Endothelial cell of umbilical vein (primary cell): Measurements from ENCODE around the gene JADE3. TPM values are rescaled to one million over a fixed set of nuclear protein-coding genes. Genes with fewer than 3 reads are reported as not detected.

Experiments used
- BruUV-seq: library from RNA; stranded (reverse); fragments of 400-500 nt; replicated peaks from 2 replicates; lab custom pipeline; 2021; lab: Mats Ljungman, UMichigan
- CTCF ChIA-PET: fragments of 300-600, 350-600 bp; sonication (Branson Sonifier 250); formaldehyde crosslinking; loops from one replicate; lab custom pipeline; 2021; ENCODE audit warnings: antibody characterized with exemption, inconsistent platforms; lab: Charles Lee
- POLR2A ChIA-PET: fragments of 300-600, 350-600 bp; sonication (Branson Sonifier 250); formaldehyde crosslinking; loops from one replicate; lab custom pipeline; 2021; ENCODE audit warnings: antibody characterized with exemption, inconsistent platforms; lab: Charles Lee
- DNase-seq: peaks from one replicate; pipeline ENCODE4 v3.0.0-alpha.2; 2011; ENCODE audit warnings: low read depth, low spot score
- FAIRE-seq: peaks from 2 replicates; lab custom pipeline; 2011; peaks lifted over from hg19 to GRCh38; lab: Jason Lieb, UNC
- H2AFZ ChIP-seq: 2 replicates; pipeline ENCODE4 v1.6.0; 2012; ENCODE audit warnings: low read depth, low read length, control low read depth, inconsistent platforms
- H3K27ac ChIP-seq: 2 replicates; pipeline ENCODE4 v1.5.1; 2011; ENCODE audit warnings: low read depth, mild to moderate bottlenecking, control low read depth, low read length, moderate library complexity; ENCODE audit not compliant: insufficient read depth
- H3K27me3 ChIP-seq, 2 experiments: 2 replicates each; pipeline versions ENCODE4 v1.6.0 to v1.6.1; 2011; ENCODE audit warnings: low read length in 2 of 2, mixed read lengths in 1 of 2; ENCODE audit not compliant: control insufficient read depth in 2 of 2, insufficient read depth in 2 of 2
- H3K36me3 ChIP-seq, 2 experiments: 2 replicates in 1 of 2; 3 replicates in 1 of 2; pipeline ENCODE4 v1.5.1; 2011; ENCODE audit warnings: low read length in 2 of 2, mild to moderate bottlenecking in 1 of 2, moderate library complexity in 1 of 2; ENCODE audit not compliant: control insufficient read depth in 2 of 2, insufficient read depth in 2 of 2; ENCODE audit errors: extremely low read depth in 1 of 2
- H3K4me1 ChIP-seq: 3 replicates; pipeline ENCODE4 v1.5.1; 2011; ENCODE audit warnings: mild to moderate bottlenecking, low read length; ENCODE audit not compliant: control insufficient read depth, insufficient read depth; ENCODE audit errors: extremely low read depth
- H3K4me2 ChIP-seq: 2 replicates; pipeline ENCODE4 v1.6.1; 2011; ENCODE audit warnings: low read length, control low read depth, mixed read lengths; ENCODE audit not compliant: insufficient read depth
- H3K4me3 ChIP-seq, 3 experiments: fragments of 200-600 bp in 1 of 3; sonication (generic), shearing (Covaris generic) in 1 of 3; replicated peaks in 1 of 3; 2 replicates each; pipeline ENCODE4 v1.5.1; 2011 to 2016; ENCODE audit warnings: control low read depth in 3 of 3, low read length in 3 of 3, mild to moderate bottlenecking in 2 of 3, inconsistent platforms in 1 of 3, low read depth in 1 of 3, moderate library complexity in 1 of 3; ENCODE audit not compliant: insufficient read depth in 1 of 3
- H3K79me2 ChIP-seq: 2 replicates; pipeline ENCODE4 v1.6.0; 2012; ENCODE audit warnings: low read length, inconsistent platforms; ENCODE audit not compliant: control insufficient read depth, insufficient read depth
- H3K9ac ChIP-seq: replicated peaks from 2 replicates; pipeline ENCODE3; 2011; ENCODE audit warnings: low read length, control low read depth; ENCODE audit not compliant: insufficient read depth; ENCODE audit errors: extremely low read depth
- H3K9me1 ChIP-seq: replicated peaks from 3 replicates; pipeline ENCODE4 v1.6.0; 2011; ENCODE audit warnings: mild to moderate bottlenecking, low read length; ENCODE audit not compliant: control insufficient read depth, insufficient read depth; ENCODE audit errors: extremely low read depth
- H3K9me3 ChIP-seq: replicated peaks from 2 replicates; pipeline ENCODE4 v1.5.1; 2012; ENCODE audit warnings: low read length, inconsistent platforms; ENCODE audit not compliant: control insufficient read depth, insufficient read depth
- H4K20me1 ChIP-seq: replicated peaks from 2 replicates; pipeline ENCODE3; 2011; ENCODE audit warnings: mild to moderate bottlenecking, low read length; ENCODE audit not compliant: control insufficient read depth, insufficient read depth; ENCODE audit errors: extremely low read depth
- EZH2 ChIP-seq: IDR thresholded peaks from 2 replicates; pipeline ENCODE4 v1.6.1; 2012; ENCODE audit warnings: borderline replicate concordance, low read depth, mild to moderate bottlenecking, moderate library complexity, low read length, inconsistent platforms; ENCODE audit not compliant: severe bottlenecking
- FOS ChIP-seq: IDR thresholded peaks from 2 replicates; pipeline ENCODE4 v1.6.1; 2011; ENCODE audit warnings: mild to moderate bottlenecking, low read length, moderate library complexity, borderline replicate concordance; ENCODE audit not compliant: insufficient read depth
- GATA2 ChIP-seq: IDR thresholded peaks from 2 replicates; pipeline ENCODE4 v1.7.0; 2011; ENCODE audit warnings: low read depth, mild to moderate bottlenecking, moderate library complexity, mixed read lengths, low read length; ENCODE audit not compliant: insufficient read length, insufficient read depth
- JUN ChIP-seq: IDR thresholded peaks from 2 replicates; pipeline ENCODE4 v1.6.1; 2011; ENCODE audit warnings: borderline replicate concordance, low read depth; ENCODE audit not compliant: insufficient read length, insufficient read depth
- MYC ChIP-seq: IDR thresholded peaks from one replicate; pipeline ENCODE4 v1.6.1; 2011; ENCODE audit warnings: mild to moderate bottlenecking, low read depth, low read length
- POLR2A ChIP-seq: IDR thresholded peaks from 2 replicates; pipeline ENCODE4 v1.6.1; 2012; ENCODE audit warnings: low read depth, mild to moderate bottlenecking, control low read depth, low read length
- POLR2AphosphoS5 ChIP-seq: IDR thresholded peaks from 2 replicates; pipeline ENCODE4 v1.6.1; 2012; ENCODE audit warnings: low read depth, mild to moderate bottlenecking, control low read depth, low read length, moderate library complexity; ENCODE audit not compliant: insufficient read depth
- dilution Hi-C: fragments of 300-500 bp; cut with MboI; formaldehyde crosslinking; loops from one replicate; pipeline ENCODE4 v1.15.0; 2019; ENCODE audit warnings: low sequenced_read_pairs; ENCODE audit not compliant: extremely low pct_ligation_motif_present
- intact Hi-C: fragments of 100-400 bp; cut with micrococcal nuclease; formaldehyde crosslinking; loops from one replicate; pipeline ENCODE4 v1.10.0; 2022
- polyA plus RNA-seq, 4 experiments: library from polyadenylated mRNA; depleted of rRNA in 3 of 4; stranded (reverse) in 3 of 4; unstranded in 1 of 4; fragments of >200 nt; gene quantifications; 2 replicates each; pipeline versions ENCODE4 v1.2.1 to v1.2.3, GENCODE V29; 2011 to 2012; ENCODE audit warnings: missing spikeins in 1 of 4
- total RNA-seq: library from RNA; stranded (reverse); gene quantifications from 2 replicates; pipeline ENCODE4 v1.2.3, GENCODE V29; 2021
- TF ChIP-seq, protein P1 (sequence below), 2 donors: IDR thresholded peaks; 1 replicate in 1 of 2; 2 replicates in 1 of 2; pipeline ENCODE4 v1.5.1; 2011; ENCODE audit warnings: low read length in 2 of 2, mild to moderate bottlenecking in 2 of 2, moderate library complexity in 2 of 2, control low read depth in 1 of 2, inconsistent platforms in 1 of 2, low read depth in 1 of 2; ENCODE audit not compliant: insufficient read depth in 1 of 2; ENCODE audit errors: extremely low read depth in 1 of 2
- TF ChIP-seq, protein P2 (sequence below): IDR thresholded peaks from 2 replicates; pipeline ENCODE4 v1.6.1; 2011; ENCODE audit not compliant: insufficient read depth, insufficient read length

Gene JADE3
- total and polyA plus RNA-seq, 2 donors (not counting 3 experiments of a cell fraction or from before 2014, with no cell fraction given): 4.9 to 18.4 TPM

DNA sequence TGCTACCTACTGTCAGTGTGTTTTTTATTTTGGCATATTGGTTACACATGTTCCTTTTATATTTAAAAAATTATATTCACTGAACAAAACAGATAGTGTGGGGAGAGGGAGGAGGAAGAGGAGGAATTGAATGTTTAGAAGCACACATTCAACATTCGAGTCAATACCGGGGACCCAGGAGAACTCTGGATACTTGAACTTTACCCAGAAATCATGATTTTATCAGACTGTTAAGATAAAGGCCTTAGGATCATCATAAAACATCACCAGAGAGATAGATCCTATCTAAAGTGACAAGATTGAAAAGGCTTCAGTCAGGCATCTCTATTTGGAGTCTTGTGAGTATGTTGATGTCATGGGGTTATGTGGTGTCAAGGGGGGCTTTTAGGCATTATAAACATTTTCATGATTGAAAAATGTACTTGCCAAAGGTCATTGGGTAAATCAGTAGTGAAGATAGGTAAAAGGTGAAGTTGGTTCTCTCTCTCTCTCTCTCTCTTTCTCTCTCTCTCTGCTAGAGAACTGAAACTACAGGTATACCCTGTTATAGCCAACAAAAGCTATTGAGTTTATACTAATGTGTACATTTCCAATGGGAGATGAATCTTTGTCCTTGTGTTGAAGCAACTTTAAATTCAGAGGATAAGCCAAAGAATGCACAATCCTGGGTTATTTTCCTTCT is 149.2 kb downstream of the JADE3 start:
- H3K36me3 ChIP-seq: peaks cover 0 to 4% of the 10 kb centered on the region in 2 experiments
- H3K9me3 ChIP-seq: no peaks in the 10 kb centered on the region
- no peak overlapping the region for H3K4me3 ChIP-seq
- H3K9ac ChIP-seq: no peak overlapping the region
- no TSS peak for BruUV-seq
- dilution Hi-C loops (no loop called here), intact Hi-C loops (no loop called here)
- ChIA-PET CTCF (no interaction called here), POLR2A (no interaction called here)
- no peaks in the 10 kb centered on the region for H3K4me1 ChIP-seq
- H3K79me2 ChIP-seq: no peaks in the 10 kb centered on the region
- H3K4me2 ChIP-seq: no peak overlapping the region
- TF ChIP-seq GATA2: no peak
- TF ChIP-seq FOS: no peak
- TF ChIP-seq, protein P1, sequence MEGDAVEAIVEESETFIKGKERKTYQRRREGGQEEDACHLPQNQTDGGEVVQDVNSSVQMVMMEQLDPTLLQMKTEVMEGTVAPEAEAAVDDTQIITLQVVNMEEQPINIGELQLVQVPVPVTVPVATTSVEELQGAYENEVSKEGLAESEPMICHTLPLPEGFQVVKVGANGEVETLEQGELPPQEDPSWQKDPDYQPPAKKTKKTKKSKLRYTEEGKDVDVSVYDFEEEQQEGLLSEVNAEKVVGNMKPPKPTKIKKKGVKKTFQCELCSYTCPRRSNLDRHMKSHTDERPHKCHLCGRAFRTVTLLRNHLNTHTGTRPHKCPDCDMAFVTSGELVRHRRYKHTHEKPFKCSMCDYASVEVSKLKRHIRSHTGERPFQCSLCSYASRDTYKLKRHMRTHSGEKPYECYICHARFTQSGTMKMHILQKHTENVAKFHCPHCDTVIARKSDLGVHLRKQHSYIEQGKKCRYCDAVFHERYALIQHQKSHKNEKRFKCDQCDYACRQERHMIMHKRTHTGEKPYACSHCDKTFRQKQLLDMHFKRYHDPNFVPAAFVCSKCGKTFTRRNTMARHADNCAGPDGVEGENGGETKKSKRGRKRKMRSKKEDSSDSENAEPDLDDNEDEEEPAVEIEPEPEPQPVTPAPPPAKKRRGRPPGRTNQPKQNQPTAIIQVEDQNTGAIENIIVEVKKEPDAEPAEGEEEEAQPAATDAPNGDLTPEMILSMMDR (IDR thresholded peaks at IDR 0.05; ENCODE audit: extremely low read depth in 1 of 2, insufficient read depth in 1 of 2, low read depth in 1 of 2, low read length in 2 of 2): no peak
- TF ChIP-seq MYC: no peak
- no peak for FAIRE-seq
- H2AFZ ChIP-seq: no peak overlapping the region
- H3K27me3 ChIP-seq: no peaks in the 10 kb centered on the region
- H3K9me1 ChIP-seq: no peaks in the 10 kb centered on the region
- no peak overlapping the region for H3K27ac ChIP-seq
- no peaks in the 10 kb centered on the region for H4K20me1 ChIP-seq
- no peak for DNase-seq

DNA sequence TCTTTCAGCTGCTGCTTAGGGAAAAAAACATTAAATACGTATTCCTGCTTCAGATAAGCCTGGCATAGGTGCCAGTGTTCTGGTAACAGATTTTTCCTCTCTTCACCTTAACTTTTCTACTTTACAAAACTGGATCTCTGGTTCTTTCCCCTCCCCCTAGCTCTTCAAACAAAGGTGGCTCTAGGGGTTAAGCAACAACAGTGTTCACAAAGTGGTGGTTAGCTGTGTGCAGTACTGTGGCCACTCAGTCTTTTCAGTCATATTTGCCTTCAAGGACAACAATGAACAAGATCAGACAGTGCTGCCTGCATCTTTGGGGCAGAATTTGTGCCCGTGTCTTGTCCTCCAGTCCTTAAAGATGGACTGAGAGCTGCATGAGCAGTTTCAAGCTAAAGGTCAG is 151.0 kb downstream of the JADE3 start:
- H3K79me2 ChIP-seq: no peaks in the 10 kb centered on the region
- BruUV-seq: no TSS peak
- ChIA-PET POLR2A (no interaction called here), CTCF (interaction anchor here (1.0 kb wide), 1 partner anchor 25 kb away, joined by 3 read pairs; no protein-coding TSS in a partner anchor)
- no peaks in the 10 kb centered on the region for H3K27me3 ChIP-seq
- DNase-seq: no peak
- H3K4me2 ChIP-seq: no peak overlapping the region
- intact Hi-C loops (no loop called here), dilution Hi-C loops (no loop called here)
- peaks cover 0 to 4% of the 10 kb centered on the region in 2 experiments for H3K36me3 ChIP-seq
- H3K4me3 ChIP-seq: no peak overlapping the region
- H3K4me1 ChIP-seq: no peaks in the 10 kb centered on the region
- H3K9ac ChIP-seq: no peak overlapping the region
- peak; percentile 42 for FAIRE-seq
- no peaks in the 10 kb centered on the region for H3K9me3 ChIP-seq
- no peak overlapping the region for H2AFZ ChIP-seq
- no peaks in the 10 kb centered on the region for H3K9me1 ChIP-seq
- TF ChIP-seq MYC: no peak
- no peak for TF ChIP-seq POLR2A
- TF ChIP-seq, protein P1 (IDR thresholded peaks at IDR 0.05; ENCODE audit: extremely low read depth in 1 of 2, insufficient read depth in 1 of 2, low read depth in 1 of 2, low read length in 2 of 2): no peak
- TF ChIP-seq, protein P2, sequence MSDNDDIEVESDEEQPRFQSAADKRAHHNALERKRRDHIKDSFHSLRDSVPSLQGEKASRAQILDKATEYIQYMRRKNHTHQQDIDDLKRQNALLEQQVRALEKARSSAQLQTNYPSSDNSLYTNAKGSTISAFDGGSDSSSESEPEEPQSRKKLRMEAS: no peak
- TF ChIP-seq GATA2: no peak
- no peak for TF ChIP-seq FOS
- no peak for TF ChIP-seq EZH2
- TF ChIP-seq POLR2AphosphoS5: no peak
- TF ChIP-seq JUN: no peak
- H4K20me1 ChIP-seq: no peaks in the 10 kb centered on the region
- H3K27ac ChIP-seq: no peak overlapping the region
